IMR-90 (cell line): Measurements from ENCODE around the gene CARMIL1. TPM values are rescaled to one million over a fixed set of nuclear protein-coding genes. Genes with fewer than 3 reads are reported as not detected.

Experiments
- ATAC-seq: fragments of 200-7000 bp; cut with Tn5 transposase; 2 replicates; pipeline ENCODE4 v1.9.1; 2020; ENCODE audit warnings: low read depth, mild to moderate bottlenecking, moderate library complexity
- BruUV-seq: library from RNA; stranded (reverse); fragments of 400-500 nt; replicated peaks from 2 replicates; lab custom pipeline; 2021; lab: Mats Ljungman, UMichigan
- CTCF ChIA-PET: fragments of 300-600 bp; formaldehyde crosslinking; extraction: SDS; loops from one replicate; lab custom pipeline; 2021; ENCODE audit warnings: antibody characterized with exemption; lab: Yijun Ruan, JAX
- POLR2A ChIA-PET: fragments of 300-600 bp; sonication (Branson Sonifier 250); formaldehyde crosslinking; loops from one replicate; lab custom pipeline; 2022; ENCODE audit warnings: antibody characterized with exemption; ENCODE audit not compliant: unreplicated experiment; lab: Charles Lee
- DNase-seq: peaks from one replicate; pipeline ENCODE4 v3.0.0; 2013
- H2AFZ ChIP-seq: replicated peaks from 2 replicates; pipeline ENCODE3; 2013; ENCODE audit warnings: low read length, mild to moderate bottlenecking; ENCODE audit not compliant: poor library complexity
- H2AK5ac ChIP-seq: 2 replicates; pipeline ENCODE4 v1.6.1; 2013; ENCODE audit warnings: low read depth, low read length, inconsistent platforms
- H2AK9ac ChIP-seq: replicated peaks from 2 replicates; pipeline ENCODE3; 2013; ENCODE audit warnings: mild to moderate bottlenecking, low read depth, low read length, moderate library complexity; ENCODE audit not compliant: poor library complexity
- H2BK120ac ChIP-seq: 2 replicates; pipeline ENCODE4 v1.6.1; 2013; ENCODE audit warnings: low read depth, low read length, inconsistent platforms
- H2BK15ac ChIP-seq: 3 replicates; pipeline ENCODE4 v1.6.1; 2013; ENCODE audit warnings: low read depth, low read length, inconsistent platforms
- H2BK20ac ChIP-seq: 2 replicates; pipeline ENCODE4 v1.6.1; 2013; ENCODE audit warnings: low read depth, mild to moderate bottlenecking, inconsistent platforms, low read length, moderate library complexity
- H2BK5ac ChIP-seq: 2 replicates; pipeline ENCODE4 v1.6.1; 2013; ENCODE audit warnings: mild to moderate bottlenecking, low read depth, low read length, inconsistent platforms; ENCODE audit not compliant: poor library complexity, severe bottlenecking
- H3K14ac ChIP-seq: replicated peaks from 2 replicates; pipeline ENCODE4 v1.6.1; 2013; ENCODE audit warnings: low read depth, low read length, inconsistent platforms
- H3K18ac ChIP-seq: 2 replicates; pipeline ENCODE4 v1.6.1; 2013; ENCODE audit warnings: low read depth, low read length, control low read depth
- H3K23ac ChIP-seq: 2 replicates; pipeline ENCODE4 v1.6.1; 2013; ENCODE audit warnings: low read depth, low read length, inconsistent platforms
- H3K27ac ChIP-seq: 2 replicates; pipeline ENCODE4 v1.5.1; 2013; ENCODE audit warnings: mild to moderate bottlenecking, control low read depth, low read length; ENCODE audit not compliant: insufficient read depth
- H3K27me3 ChIP-seq: 2 replicates; pipeline ENCODE4 v1.6.1; 2013; ENCODE audit warnings: low read length; ENCODE audit not compliant: control insufficient read depth, insufficient read depth
- H3K36me3 ChIP-seq: 2 replicates; pipeline ENCODE4 v1.6.1; 2013; ENCODE audit warnings: low read length, mixed read lengths; ENCODE audit not compliant: control insufficient read depth, insufficient read depth
- H3K4ac ChIP-seq: 2 replicates; pipeline ENCODE4 v1.6.1; 2013; ENCODE audit warnings: low read depth, low read length, inconsistent platforms
- H3K4me1 ChIP-seq: 2 replicates; pipeline ENCODE4 v1.6.1; 2013; ENCODE audit warnings: low read length, mixed read lengths; ENCODE audit not compliant: control insufficient read depth, insufficient read depth
- H3K4me2 ChIP-seq: 2 replicates; pipeline ENCODE4 v1.6.1; 2013; ENCODE audit warnings: low read depth, mild to moderate bottlenecking, control low read depth, low read length, moderate library complexity
- H3K4me3 ChIP-seq: 2 replicates; pipeline ENCODE4 v1.5.1; 2013; ENCODE audit warnings: low read depth, mild to moderate bottlenecking, control low read depth, low read length, moderate library complexity; ENCODE audit not compliant: insufficient read depth
- H3K56ac ChIP-seq: 2 replicates; pipeline ENCODE4 v1.6.1; 2013; ENCODE audit warnings: low read length, inconsistent platforms; ENCODE audit not compliant: insufficient read depth; ENCODE audit errors: extremely low read depth
- H3K79me1 ChIP-seq, 2 experiments: 2 replicates each; pipeline ENCODE4 v1.6.1; 2013; ENCODE audit warnings: low read length in 2 of 2, inconsistent platforms in 1 of 2, low read depth in 1 of 2
- H3K9ac ChIP-seq: 2 replicates; pipeline ENCODE4 v1.6.1; 2013; ENCODE audit warnings: low read depth, low read length, control low read depth
- H3K9me1 ChIP-seq: 2 replicates; pipeline ENCODE4 v1.6.1; 2013; ENCODE audit warnings: low read length, inconsistent platforms; ENCODE audit not compliant: insufficient read depth
- H3K9me3 ChIP-seq: 2 replicates; pipeline ENCODE4 v1.6.1; 2013; ENCODE audit warnings: low read length; ENCODE audit not compliant: control insufficient read depth, insufficient read depth
- H4K20me1 ChIP-seq: 2 replicates; pipeline ENCODE4 v1.6.1; 2013; ENCODE audit warnings: low read length, inconsistent platforms; ENCODE audit not compliant: insufficient read depth
- H4K5ac ChIP-seq: 2 replicates; pipeline ENCODE4 v1.6.1; 2013; ENCODE audit warnings: mild to moderate bottlenecking, low read depth, low read length, control low read depth
- H4K8ac ChIP-seq, 2 experiments: 2 replicates each; pipeline ENCODE4 v1.6.1; 2013; ENCODE audit warnings: low read depth in 2 of 2, low read length in 2 of 2, control low read depth in 1 of 2, inconsistent platforms in 1 of 2
- H4K91ac ChIP-seq: 2 replicates; pipeline ENCODE4 v1.6.1; 2013; ENCODE audit warnings: low read depth, low read length, inconsistent platforms; ENCODE audit not compliant: insufficient read depth
- BHLHE40 ChIP-seq: fragments of 150-350 bp; IDR thresholded peaks from 2 replicates; pipeline ENCODE4 v1.6.1; 2016; ENCODE audit warnings: mild to moderate bottlenecking, low read depth, low read length
- CHD1 ChIP-seq: IDR thresholded peaks from 2 replicates; pipeline ENCODE4 v1.6.1; 2012; ENCODE audit warnings: low read depth, low read length, improper control_type of control experiment
- MAFK ChIP-seq: IDR thresholded peaks from 2 replicates; pipeline ENCODE4 v1.6.1; 2012; ENCODE audit warnings: low read depth, low read length, improper control_type of control experiment
- MXI1 ChIP-seq: IDR thresholded peaks from 2 replicates; pipeline ENCODE4 v1.6.1; 2012; ENCODE audit warnings: low read depth, mild to moderate bottlenecking, low read length, moderate library complexity, borderline replicate concordance
- NFE2L2 ChIP-seq: fragments of 150-350 bp; IDR thresholded peaks from 2 replicates; pipeline ENCODE4 v1.6.1; 2016; ENCODE audit warnings: low read depth, mild to moderate bottlenecking, low read length
- WGBS, 2 experiments: methylation state at CpG; one replicate each; pipeline versions ENCODE4 v1.1.5 to v1.1.7; 2013; ENCODE audit warnings: missing lambda C conversion rate in 2 of 2; ENCODE audit not compliant: insufficient read length in 1 of 2; ENCODE audit errors: extremely low coverage in 2 of 2; 5-methylcytosine and 5-hydroxymethylcytosine counted together
- dilution Hi-C: fragments of 300-500 bp; cut with HindIII; formaldehyde crosslinking; loops from one replicate; pipeline ENCODE4 v1.14.3; 2018; ENCODE audit warnings: low sequenced_read_pairs; ENCODE audit not compliant: unreplicated experiment
- in situ Hi-C: fragments of 300-500 bp; cut with MboI; formaldehyde crosslinking; loops from 3 replicates; pipeline ENCODE4 v1.14.3; 2019; ENCODE audit warnings: low sequenced_read_pairs, inconsistent platforms, mixed read lengths
- intact Hi-C: fragments of 100-400 bp; cut with micrococcal nuclease; formaldehyde crosslinking; loops from 2 replicates; pipeline ENCODE4 v1.10.0; 2022
- polyA plus RNA-seq, 3 experiments: library from polyadenylated mRNA; depleted of rRNA; stranded (reverse); fragments of >200 nt; gene quantifications; 2 replicates each; pipeline ENCODE4 v1.2.3, GENCODE V29; 2012; ENCODE audit warnings: low replicate concordance in 1 of 3
- total RNA-seq: library from RNA; depleted of rRNA; stranded (reverse); fragments of >200 nt; gene quantifications from 2 replicates; pipeline ENCODE4 v1.2.3, GENCODE V29; 2012
- TF ChIP-seq, protein P1 (sequence below): fragments of 150-350 bp; IDR thresholded peaks from 2 replicates; pipeline ENCODE4 v1.6.1; 2017; ENCODE audit warnings: mild to moderate bottlenecking, antibody characterized with exemption, low read length, low read depth
- TF ChIP-seq, protein P2 (sequence below): conservative IDR thresholded peaks from 2 replicates; pipeline ENCODE4 v1.5.1; 2012; ENCODE audit warnings: mild to moderate bottlenecking, low read depth, low read length, improper control_type of control experiment

The CARMIL1 gene
- total and polyA plus RNA-seq, 2 of the 4 experiments (the other 2 are of a cell fraction), result 1.3 to 2.9 TPM

DNA sequence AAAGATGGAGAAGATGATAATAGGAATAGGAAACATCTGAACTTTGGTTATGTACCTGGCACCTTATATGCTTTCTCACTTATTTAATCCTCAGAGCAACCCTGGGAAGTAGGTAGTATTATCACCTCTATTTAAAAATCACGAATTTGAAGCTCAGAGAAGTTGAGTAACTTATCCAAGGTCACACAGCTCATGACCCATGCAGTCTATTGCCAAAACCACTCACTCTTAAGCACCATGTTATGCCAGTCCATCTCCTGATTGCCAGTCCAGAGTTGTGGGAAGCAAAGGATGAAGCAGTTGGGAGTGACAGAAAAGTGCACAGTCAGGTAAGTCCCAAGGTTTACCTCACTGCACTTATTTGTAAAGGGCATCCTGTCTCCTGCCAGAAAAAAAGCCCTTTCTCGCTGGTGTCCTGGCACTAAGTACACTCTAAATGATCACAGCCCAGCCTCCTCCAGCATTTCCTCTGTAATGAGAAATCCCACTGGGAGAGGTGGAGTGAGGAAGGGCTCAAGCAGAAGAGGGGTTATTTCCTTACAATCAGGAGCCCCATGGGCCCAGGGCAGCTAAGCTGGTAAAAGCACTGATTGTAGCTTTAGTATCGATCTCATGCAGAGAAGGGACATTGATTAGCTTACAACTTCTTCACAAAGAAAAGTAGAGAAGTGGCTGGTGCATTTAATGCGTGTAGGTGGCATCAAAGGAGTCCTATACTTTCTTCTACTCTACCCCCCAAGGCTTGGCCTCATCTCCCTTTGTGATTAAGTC lies 351.5 kb downstream of the CARMIL1 start:
- Histone ChIP-seq H4K5ac (no peak overlapping the region), H3K23ac (no peak overlapping the region), H2AK9ac (no peak overlapping the region), H2AFZ (no peak overlapping the region), H3K9me1 (no peaks in the 10 kb centered on the region), H4K8ac (no peak overlapping the region), H3K18ac (no peak overlapping the region), H3K27ac (no peak overlapping the region), H2BK120ac (no peak overlapping the region), H4K91ac (no peak overlapping the region), H3K9me3 (no peaks in the 10 kb centered on the region), H3K4ac (no peak overlapping the region), H3K4me1 (no peaks in the 10 kb centered on the region), H3K4me3 (no peak overlapping the region), H3K36me3 (no peaks in the 10 kb centered on the region), H2BK20ac (no peak overlapping the region), H3K79me1 (no peaks in the 10 kb centered on the region), H3K4me2 (no peak overlapping the region), H4K20me1 (no peaks in the 10 kb centered on the region), H2BK5ac (no peak overlapping the region), H3K14ac (no peak overlapping the region), H3K9ac (no peak overlapping the region), H2AK5ac (no peak overlapping the region), H3K56ac (no peak overlapping the region), H3K27me3 (no peaks in the 10 kb centered on the region), H2BK15ac (no peak overlapping the region)
- intact Hi-C loops (no loop called here), in situ Hi-C loops (no loop called here), dilution Hi-C loops (no loop called here)
- TF ChIP-seq MAFK (no peak), MXI1 (no peak), NFE2L2 (no peak), BHLHE40 (no peak), CHD1 (no peak)
- TF ChIP-seq, protein P1, sequence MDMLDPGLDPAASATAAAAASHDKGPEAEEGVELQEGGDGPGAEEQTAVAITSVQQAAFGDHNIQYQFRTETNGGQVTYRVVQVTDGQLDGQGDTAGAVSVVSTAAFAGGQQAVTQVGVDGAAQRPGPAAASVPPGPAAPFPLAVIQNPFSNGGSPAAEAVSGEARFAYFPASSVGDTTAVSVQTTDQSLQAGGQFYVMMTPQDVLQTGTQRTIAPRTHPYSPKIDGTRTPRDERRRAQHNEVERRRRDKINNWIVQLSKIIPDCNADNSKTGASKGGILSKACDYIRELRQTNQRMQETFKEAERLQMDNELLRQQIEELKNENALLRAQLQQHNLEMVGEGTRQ, result no peak
- TF ChIP-seq, protein P2, sequence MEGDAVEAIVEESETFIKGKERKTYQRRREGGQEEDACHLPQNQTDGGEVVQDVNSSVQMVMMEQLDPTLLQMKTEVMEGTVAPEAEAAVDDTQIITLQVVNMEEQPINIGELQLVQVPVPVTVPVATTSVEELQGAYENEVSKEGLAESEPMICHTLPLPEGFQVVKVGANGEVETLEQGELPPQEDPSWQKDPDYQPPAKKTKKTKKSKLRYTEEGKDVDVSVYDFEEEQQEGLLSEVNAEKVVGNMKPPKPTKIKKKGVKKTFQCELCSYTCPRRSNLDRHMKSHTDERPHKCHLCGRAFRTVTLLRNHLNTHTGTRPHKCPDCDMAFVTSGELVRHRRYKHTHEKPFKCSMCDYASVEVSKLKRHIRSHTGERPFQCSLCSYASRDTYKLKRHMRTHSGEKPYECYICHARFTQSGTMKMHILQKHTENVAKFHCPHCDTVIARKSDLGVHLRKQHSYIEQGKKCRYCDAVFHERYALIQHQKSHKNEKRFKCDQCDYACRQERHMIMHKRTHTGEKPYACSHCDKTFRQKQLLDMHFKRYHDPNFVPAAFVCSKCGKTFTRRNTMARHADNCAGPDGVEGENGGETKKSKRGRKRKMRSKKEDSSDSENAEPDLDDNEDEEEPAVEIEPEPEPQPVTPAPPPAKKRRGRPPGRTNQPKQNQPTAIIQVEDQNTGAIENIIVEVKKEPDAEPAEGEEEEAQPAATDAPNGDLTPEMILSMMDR, result no peak
- no peak for DNase-seq
- CTCF ChIA-PET, result interaction anchor here (0.6 kb wide), 1 partner anchor 1650 kb away, joined by 3 read pairs; no protein-coding TSS in a partner anchor
- no TSS peak for BruUV-seq
- POLR2A ChIA-PET, result no interaction called here
- ATAC-seq, result no peak
- WGBS, 2 experiments, result no CpG with 5 or more reads among the region's 4 CpGs
